BLaER1 (cell line): ENCODE results near the gene UBE2L3.
"Not testable (repeated sequence)": the region's sequence is repeated elsewhere in the genome, so short reads cannot be mapped to it uniquely, and the experiment has no call there.

Experiments used
- H3K27ac ChIP-seq: shearing (Covaris generic); formaldehyde crosslinking; 2 replicates; pipeline ENCODE4 v1.8.1; 2022
- H3K27me3 ChIP-seq: shearing (Covaris generic); formaldehyde crosslinking; 2 replicates; pipeline ENCODE4 v1.8.1; 2022
- H3K36me3 ChIP-seq: shearing (Covaris generic); formaldehyde crosslinking; 2 replicates; pipeline ENCODE4 v1.8.1; 2022
- H3K4me1 ChIP-seq: shearing (Covaris generic); formaldehyde crosslinking; 2 replicates; pipeline ENCODE4 v1.8.1; 2022
- H3K4me2 ChIP-seq: shearing (Covaris generic); formaldehyde crosslinking; 2 replicates; pipeline ENCODE4 v1.8.1; 2022
- H3K4me3 ChIP-seq: shearing (Covaris generic); formaldehyde crosslinking; 2 replicates; pipeline ENCODE4 v1.8.1; 2022
- H3K9ac ChIP-seq: shearing (Covaris generic); formaldehyde crosslinking; 2 replicates; pipeline ENCODE4 v1.8.1; 2022
- H3K9me3 ChIP-seq: shearing (Covaris generic); formaldehyde crosslinking; 2 replicates; pipeline ENCODE4 v1.8.1; 2022
- H4K20me1 ChIP-seq: shearing (Covaris generic); formaldehyde crosslinking; 2 replicates; pipeline ENCODE4 v1.8.1; 2022
- Cebpa-rat ChIP-seq: shearing (Covaris generic); IDR thresholded peaks from 2 replicates; pipeline ENCODE4 v1.8.1; 2022

Gene UBE2L3

DNA sequence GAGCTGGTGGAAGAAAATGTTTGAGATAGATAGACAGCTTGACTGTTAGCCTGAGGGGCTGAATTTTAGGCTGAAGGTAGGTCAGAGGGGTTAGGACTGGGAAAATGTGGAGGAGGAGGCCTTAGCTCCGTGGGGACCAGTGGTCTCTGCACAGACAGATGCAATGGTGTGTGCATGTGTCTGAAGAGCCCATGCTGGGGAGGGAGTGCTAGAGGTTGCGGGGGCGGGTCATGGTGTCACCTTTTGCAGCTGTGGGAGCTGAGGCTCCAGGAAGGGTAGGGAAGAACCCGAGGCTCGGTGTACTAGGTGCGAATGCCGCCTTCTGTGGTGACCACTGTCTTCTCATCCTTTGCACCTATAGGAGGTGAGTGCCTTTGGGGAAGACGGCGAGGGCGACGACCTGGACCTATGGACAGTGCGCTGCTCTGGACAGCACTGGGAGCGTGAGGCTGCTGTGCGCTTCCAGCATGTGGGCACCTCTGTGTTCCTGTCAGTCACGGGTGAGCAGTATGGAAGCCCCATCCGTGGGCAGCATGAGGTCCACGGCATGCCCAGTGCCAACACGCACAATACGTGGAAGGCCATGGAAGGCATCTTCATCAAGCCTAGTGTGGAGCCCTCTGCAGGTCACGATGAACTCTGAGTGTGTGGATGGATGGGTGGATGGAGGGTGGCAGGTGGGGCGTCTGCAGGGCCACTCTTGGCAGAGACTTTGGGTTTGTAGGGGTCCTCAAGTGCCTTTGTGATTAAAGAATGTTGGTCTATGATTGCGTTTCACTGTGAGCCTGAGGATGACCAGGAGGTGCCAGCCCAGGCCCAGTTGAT, 76.2 kb downstream of the UBE2L3 start:
- H3K27me3 ChIP-seq: no peaks in the 10 kb centered on the region
- peaks cover 38% of the 10 kb centered on the region for H3K36me3 ChIP-seq
- H3K4me1 ChIP-seq: peaks cover 33% of the 10 kb centered on the region
- H3K4me3 ChIP-seq: peak overlapping the region; percentile 80
- H4K20me1 ChIP-seq: peaks cover 12% of the 10 kb centered on the region
- H3K27ac ChIP-seq: no peak overlapping the region
- peak overlapping the region; percentile 98 for H3K4me2 ChIP-seq
- H3K9ac ChIP-seq: peak overlapping the region; percentile 88; the same call in 1 of the 2 replicates
- no peaks in the 10 kb centered on the region for H3K9me3 ChIP-seq
- no peak for TF ChIP-seq Cebpa-rat

DNA sequence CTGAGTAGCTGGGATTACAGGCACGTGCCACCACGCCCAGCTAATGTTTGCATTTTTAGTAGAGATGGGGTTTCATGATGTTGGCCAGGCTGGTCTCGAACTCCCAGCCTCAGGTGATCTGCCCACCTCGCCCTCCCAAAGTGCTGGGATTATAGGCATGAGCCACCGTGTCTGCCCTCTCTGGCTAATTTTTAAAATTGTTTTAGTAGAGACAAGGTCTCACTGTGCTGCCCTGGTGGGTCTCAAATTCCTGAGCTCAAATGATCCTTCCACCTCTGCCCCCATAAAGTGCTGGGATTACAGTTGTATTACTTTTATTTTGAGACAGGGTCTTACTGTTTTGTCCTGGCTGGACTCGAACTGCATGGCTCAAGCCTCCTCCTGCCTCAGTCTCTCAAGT, 78.0 kb downstream of the UBE2L3 start:
- Histone ChIP-seq H3K4me1 (peaks cover 48% of the 10 kb centered on the region), H3K36me3 (peaks cover 46% of the 10 kb centered on the region), H4K20me1 (peaks cover 12% of the 10 kb centered on the region)
- H3K27me3 ChIP-seq, H3K4me2 ChIP-seq, H3K9ac ChIP-seq, H3K27ac ChIP-seq, H3K4me3 ChIP-seq, H3K9me3 ChIP-seq: not testable (repeated sequence)

DNA sequence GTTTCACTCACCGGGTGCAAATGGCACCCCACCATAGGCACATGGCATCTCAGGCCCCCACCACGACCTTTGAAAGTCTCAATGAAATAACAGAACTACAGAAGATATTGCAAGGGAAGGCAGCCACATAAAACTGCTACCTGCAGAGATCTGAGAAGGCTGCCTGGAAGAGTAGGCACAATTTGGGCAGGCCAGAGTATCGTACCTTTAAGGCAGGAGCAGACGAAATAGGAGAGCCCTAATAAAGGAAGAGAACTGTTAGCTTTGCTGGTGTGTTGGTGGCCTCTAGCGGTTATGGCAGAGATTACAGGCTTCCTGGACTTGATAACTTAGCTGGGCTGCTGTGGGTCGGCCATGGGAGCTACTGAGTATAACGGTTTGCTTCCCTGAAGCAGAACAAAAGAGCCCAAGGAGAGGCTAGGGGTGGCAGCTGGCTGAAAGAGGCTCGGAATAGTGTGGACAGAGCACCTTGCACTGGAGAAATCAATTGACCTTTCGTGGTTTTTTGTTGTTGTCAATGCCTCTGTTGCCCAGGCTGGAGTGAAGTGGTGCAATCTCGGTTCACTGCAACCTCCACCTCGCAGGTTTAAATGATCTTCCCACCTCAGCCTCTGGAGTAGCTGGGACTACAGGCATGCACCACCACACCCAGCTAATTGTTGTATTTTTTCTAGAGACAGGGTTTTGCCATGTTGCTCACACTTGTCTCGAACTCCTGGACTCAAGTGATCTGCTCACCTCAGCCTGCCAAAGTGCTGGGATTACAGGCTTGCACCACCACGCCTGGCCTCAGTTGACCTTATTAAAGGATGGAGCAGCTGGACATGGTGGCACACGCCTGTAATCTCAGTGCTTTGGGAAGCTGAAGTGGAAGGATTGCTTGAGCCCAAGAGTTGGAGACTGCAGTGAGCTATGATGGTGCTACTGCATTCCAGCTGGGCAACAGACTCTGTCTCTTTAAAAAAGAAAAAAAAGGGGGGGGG, 79.4 kb downstream of the UBE2L3 start:
- no peak overlapping the region for H3K27ac ChIP-seq
- peaks cover 48% of the 10 kb centered on the region for H3K4me1 ChIP-seq

DNA sequence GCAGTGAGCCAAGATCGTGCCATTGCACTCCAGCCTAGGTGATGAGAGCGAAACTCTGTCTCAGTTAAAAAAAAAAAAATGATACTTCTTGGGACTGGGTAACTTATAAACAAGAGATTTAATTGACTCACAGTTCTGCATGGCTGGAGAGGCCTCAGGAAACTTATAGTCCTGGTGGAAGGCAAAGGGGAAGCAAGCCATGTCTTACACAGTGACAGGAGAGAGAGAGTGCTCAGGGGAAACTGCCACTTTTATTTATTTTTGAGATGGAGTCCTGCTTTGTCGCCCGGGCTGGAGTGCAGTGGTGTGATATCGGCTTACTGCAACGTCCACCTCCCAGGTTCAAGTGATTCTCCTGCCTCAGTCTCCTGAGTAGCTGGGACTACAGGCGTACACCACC, 82.8 kb downstream of the UBE2L3 start:
- Histone ChIP-seq H4K20me1 (no peaks in the 10 kb centered on the region), H3K9me3 (no peaks in the 10 kb centered on the region), H3K4me3 (no peak overlapping the region), H3K4me1 (peaks cover 57% of the 10 kb centered on the region), H3K4me2 (peak overlapping the region; percentile 92), H3K9ac (peak overlapping the region; percentile 94), H3K27me3 (no peaks in the 10 kb centered on the region), H3K27ac (no peak overlapping the region), H3K36me3 (peaks cover 52% of the 10 kb centered on the region)
- TF ChIP-seq Cebpa-rat: no peak

More for the DNA sequence above, 79.4 kb downstream of the UBE2L3 start:
- Histone ChIP-seq H3K4me2 (peak overlapping the region; percentile 20; the same call in 1 of the 2 replicates), H3K27me3 (no peaks in the 10 kb centered on the region), H3K4me3 (no peak overlapping the region), H3K9me3 (no peaks in the 10 kb centered on the region), H3K36me3 (peaks cover 46% of the 10 kb centered on the region), H4K20me1 (peaks cover 12% of the 10 kb centered on the region), H3K9ac (no peak overlapping the region)
- TF ChIP-seq Cebpa-rat: no peak

DNA sequence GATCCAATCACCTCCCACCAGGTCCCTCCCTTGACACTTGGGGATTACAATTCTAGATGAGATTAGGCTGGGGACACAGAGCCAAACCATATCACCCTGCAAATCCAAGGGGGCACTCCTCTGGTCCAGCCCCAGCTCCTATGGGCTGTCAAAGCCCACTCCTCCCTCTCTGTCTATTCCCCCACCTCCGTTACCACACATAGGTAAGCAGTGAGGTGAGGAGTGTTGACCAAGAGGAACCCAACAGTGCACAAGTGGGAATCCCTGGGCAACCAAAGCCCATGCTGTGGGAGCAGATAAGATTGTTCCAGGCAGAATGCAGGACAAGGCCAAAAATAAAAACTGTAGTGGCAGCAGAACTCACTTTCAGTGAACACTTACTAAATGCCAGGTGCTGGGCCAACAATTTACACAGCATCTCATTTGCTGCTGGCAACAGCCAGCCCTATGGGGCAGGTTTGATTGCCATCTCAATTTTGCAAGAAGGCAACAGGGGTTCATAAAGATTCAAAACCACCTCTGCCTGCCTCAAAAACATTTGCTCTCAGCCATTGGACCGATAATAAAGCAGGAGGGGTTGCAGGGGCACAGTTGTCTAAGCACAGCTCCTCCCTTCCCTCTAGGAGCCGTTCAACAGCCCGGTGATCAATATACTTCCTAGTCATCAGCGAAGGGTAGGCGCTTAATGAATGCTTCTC, 83.5 kb downstream of the UBE2L3 start:
- H3K27ac ChIP-seq: peak overlapping the region; percentile 92
- H3K4me3 ChIP-seq: peak overlapping the region; percentile 85
- H3K9me3 ChIP-seq: no peaks in the 10 kb centered on the region
- no peak for TF ChIP-seq Cebpa-rat
- H3K4me2 ChIP-seq: peak overlapping the region; percentile 92
- no peaks in the 10 kb centered on the region for H4K20me1 ChIP-seq
- H3K9ac ChIP-seq: peak overlapping the region; percentile 94
- peaks cover 49% of the 10 kb centered on the region for H3K36me3 ChIP-seq
- H3K4me1 ChIP-seq: peaks cover 57% of the 10 kb centered on the region
- H3K27me3 ChIP-seq: no peaks in the 10 kb centered on the region

DNA sequence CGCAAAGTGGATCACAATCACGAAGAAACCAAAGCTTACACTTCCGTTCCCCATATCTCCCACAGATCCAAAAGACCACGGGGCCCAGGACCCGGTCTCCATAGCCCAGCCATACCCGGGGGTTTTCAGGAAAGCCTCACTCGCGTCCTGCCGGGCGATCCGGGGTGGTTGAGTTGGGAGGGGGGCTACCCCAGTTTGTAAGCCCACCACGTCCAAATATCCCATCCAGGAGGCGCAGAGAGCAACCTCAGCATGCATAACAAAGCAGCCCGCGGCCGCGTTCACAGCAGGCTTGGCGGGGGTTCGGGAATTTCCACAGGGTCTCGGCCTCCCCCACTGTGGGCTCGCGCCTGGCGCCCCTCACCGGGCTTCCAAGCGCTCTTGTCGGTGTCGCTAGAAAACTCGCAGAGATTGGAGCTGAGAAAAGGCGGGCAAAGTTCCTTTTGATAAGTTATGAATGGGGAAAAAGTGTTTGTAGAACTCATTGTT, 84.1 kb downstream of the UBE2L3 start:
- H3K4me2 ChIP-seq: peak overlapping the region; percentile 92
- H3K27me3 ChIP-seq: no peaks in the 10 kb centered on the region
- peaks cover 57% of the 10 kb centered on the region for H3K4me1 ChIP-seq
- H3K27ac ChIP-seq: peak overlapping the region; percentile 92
- H4K20me1 ChIP-seq: no peaks in the 10 kb centered on the region
- peak overlapping the region; percentile 94 for H3K9ac ChIP-seq
- no peaks in the 10 kb centered on the region for H3K9me3 ChIP-seq
- H3K4me3 ChIP-seq: peak overlapping the region; percentile 85
- peaks cover 44% of the 10 kb centered on the region for H3K36me3 ChIP-seq
- TF ChIP-seq Cebpa-rat: no peak

DNA sequence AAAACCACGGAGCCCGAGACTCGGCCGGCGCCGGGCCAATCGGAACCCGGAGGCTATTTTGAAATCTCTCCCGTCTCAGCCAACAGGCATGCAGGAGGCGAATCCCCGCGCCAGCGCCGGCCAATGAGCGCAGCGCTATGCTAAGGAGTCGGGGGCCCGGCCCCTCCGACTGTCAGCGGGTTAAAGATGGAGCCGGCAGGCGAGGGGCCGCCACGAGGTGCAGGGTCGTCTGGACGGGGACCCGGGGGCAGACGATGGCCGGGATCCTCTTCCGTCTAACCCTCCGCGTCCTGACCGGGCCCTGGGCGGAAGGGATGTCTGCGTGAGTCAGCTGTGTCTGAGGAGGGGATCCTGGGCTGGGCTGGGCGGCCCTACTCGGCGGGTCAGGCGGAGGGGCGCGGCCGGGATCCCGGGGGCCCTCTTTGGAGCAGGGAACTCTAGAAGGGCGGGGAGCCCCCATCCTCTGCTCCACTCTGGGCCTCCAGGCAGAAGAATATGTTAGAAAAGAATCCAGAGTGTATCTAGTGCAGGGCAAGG, 84.6 kb downstream of the UBE2L3 start:
- H3K4me1 ChIP-seq: peaks cover 57% of the 10 kb centered on the region
- H3K27ac ChIP-seq: peak overlapping the region; percentile 92

DNA sequence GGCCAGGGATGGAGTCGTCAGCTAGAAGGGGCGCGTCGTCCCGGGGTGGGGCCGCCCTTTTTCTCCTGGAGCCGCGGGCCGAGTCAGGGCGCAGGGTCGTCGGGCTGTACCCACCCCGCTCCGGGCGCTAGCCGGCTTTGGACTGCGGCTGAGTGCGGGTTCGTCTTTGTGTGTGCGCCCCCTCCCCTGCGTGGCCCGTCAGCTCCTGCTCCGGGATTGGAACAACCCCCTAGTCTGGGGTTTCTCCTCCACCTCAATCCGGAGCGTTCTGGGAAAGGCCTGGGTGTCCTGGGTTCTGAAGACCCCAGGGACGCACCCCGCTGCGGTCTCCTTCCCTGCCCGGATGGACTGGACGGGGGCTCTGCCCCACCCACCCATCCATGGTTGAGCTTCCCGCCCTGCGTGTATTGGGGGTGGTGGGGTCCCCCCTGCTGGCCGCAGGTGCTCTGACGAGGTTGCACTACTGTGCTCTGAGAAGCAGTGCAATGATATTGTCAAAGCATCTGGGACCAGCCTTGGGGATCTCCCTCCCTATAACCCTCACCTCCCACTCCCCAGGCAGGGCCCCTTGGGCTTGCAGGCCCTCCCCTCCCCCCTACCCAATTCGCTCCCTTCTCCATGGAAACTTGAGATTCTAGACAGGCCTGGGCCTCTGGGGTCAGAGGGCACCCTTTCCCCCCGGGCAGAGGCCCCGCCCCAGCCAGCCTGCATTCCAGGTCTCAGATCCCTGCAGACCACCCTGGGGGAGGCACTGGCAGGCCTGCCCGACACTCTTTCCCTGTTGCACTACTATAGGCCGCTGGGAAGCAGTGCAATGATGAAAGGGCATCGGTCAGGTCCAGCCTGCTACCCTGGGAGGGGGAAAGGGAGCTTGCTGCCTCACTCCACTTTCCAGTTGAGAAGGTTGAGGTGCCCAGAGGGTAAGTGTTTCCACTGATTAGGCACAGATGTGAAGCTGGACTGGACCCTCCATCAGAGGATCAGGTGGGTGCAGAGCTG, 85.3 kb downstream of the UBE2L3 start:
- no peaks in the 10 kb centered on the region for H3K27me3 ChIP-seq
- no peak for TF ChIP-seq Cebpa-rat
- H3K27ac ChIP-seq: peak overlapping the region; percentile 92
- H3K4me1 ChIP-seq: peaks cover 58% of the 10 kb centered on the region
- H3K4me3 ChIP-seq: peak overlapping the region; percentile 85
- H3K4me2 ChIP-seq: peak overlapping the region; percentile 92
- H3K9ac ChIP-seq: peak overlapping the region; percentile 94
- H4K20me1 ChIP-seq: no peaks in the 10 kb centered on the region
- no peaks in the 10 kb centered on the region for H3K9me3 ChIP-seq
- peaks cover 37% of the 10 kb centered on the region for H3K36me3 ChIP-seq

More for the DNA sequence above, 84.6 kb downstream of the UBE2L3 start:
- Histone ChIP-seq H3K36me3 (peaks cover 41% of the 10 kb centered on the region), H3K27me3 (no peaks in the 10 kb centered on the region), H4K20me1 (no peaks in the 10 kb centered on the region), H3K4me3 (peak overlapping the region; percentile 85), H3K4me2 (peak overlapping the region; percentile 92), H3K9ac (peak overlapping the region; percentile 94), H3K9me3 (no peaks in the 10 kb centered on the region)
- TF ChIP-seq Cebpa-rat: no peak
